Measurements from ENCODE around the gene TMBIM6.

TMBIM6 gene

DNA sequence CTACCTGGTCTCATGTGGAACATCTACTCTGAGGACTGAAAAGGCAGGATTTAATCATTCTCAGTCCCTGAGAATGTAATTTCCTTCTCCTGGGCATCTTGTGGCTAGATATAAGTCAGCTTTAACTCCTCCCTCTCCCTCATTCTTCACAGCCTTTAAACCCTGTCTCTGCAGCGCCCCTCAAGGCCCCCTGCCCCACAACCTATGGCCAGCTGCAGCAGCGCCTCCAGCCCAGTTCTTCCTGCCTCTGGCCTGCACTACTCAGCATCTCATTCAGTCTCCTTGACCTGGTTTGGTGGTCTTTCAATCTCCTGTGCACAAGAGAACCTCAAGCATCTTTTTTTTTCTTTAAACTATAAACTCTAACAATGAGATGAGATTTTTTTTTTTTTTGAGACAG is 57.6 kb downstream of the TMBIM6 start:
- no peak for DNase-seq

DNA sequence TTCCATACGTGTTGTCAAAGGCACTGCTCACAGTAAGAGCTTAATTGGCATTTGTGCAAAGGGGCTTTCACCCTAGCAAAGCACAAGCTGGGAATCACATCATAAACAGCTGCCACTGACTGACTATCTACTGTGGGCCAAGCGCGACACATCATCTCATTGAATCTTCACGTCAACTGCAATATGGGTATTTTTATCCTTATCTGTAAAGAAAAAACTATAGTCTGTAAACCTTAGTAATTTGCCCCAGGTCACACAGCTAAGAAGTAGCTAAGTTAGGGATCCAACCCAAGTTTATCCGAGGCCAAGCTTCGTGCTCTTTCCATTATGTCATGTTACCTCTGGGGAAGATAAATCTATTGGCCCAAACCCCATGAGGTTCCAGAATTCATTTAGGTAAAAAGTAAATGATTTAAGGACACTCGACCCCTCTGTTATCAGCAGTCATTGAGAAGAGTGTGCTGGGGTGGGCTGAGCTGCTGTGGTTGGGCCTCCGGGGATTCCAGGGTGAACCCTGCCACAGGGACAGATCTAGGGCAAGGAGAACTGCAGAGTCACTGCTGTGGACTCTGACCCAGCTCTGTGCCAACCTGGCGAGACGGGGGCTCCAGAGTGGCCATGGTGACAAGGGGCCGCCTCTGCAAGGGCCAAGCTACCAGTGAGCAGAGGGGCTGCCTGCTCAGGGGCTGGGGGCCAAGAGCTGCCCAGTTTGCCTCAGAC is 59.2 kb downstream of the TMBIM6 start:
- DNase-seq, result no peak

DNA sequence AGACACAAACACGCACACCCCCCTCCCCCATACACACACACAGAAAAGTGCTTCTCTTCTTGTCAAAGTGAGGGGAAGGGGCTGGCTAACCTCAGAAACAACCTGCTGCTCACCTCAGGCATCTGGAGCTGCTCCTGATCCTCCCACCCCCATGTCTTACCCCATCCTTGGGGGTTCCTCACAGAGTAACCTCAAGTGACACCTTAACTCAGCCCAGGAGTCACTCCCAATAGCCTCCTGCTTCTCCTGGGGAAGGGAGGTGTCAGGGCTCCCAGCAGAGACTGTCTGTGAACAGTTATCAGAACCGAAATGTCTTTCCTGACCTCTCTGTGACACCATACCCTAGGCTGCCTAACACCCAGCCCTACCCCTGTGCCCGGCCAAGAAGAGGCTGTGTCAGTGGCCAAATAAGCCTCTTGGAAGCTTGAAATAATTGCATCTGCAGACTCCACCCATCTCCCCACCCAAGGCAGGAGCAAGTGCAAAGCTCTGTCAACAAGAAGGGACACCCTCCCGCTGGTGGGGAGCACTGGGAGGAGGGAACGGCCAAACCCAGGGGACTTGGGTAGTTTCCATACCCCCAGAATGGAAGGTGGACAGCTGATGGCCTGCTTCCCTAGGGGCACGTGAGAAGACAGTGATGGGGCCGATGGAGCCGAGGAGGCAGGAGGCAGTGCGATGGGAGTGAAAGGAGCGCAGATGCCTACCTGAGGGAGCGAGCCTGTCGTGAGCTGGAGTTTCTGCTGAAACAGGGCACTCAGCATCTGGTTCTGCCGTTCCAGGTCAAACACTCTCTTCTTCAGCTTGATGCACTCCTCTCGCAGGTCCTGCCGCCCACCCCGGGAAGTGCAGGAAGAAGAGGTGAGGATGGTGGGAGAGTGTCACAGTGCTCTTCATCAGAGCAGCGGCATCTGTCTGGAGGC is 60.0 kb downstream of the TMBIM6 start:
- no peak for DNase-seq

DNA sequence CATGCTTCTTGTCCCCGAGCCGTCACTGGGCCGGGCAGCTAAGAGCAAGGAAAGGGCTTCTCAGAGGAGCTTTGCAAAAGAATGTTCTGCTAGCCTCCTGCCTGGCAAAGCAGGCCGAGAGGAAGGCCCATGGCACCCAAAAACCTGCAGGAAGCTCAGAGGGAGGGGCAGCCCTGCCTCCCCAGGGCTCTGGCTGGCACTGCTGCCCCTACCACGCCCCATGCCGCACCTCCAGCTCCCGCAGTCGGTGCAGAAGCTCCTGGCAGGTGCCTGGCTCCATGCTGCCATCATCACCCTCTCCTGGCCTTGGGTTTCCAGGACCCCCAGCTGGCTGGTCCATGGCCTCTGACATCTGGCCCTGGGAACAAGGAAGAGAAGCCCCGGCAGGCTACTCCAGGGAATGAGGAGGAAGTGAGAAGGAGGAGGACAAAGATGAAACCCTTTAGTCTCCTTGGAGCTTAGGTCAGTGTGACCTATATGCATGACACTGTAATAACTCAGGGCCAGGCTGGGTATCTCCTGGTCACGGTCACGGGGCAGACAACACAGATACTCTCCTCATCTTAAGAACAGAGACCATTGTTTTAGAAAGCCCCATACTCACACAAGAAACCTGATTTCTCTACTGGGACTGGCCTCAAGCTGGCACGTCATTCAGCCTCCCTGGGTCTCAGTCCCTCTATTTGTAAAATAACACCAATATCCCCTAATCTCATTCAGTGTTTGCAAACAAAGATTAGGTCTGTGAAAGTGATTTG is 62.5 kb downstream of the TMBIM6 start:
- DNase-seq, result no peak

DNA sequence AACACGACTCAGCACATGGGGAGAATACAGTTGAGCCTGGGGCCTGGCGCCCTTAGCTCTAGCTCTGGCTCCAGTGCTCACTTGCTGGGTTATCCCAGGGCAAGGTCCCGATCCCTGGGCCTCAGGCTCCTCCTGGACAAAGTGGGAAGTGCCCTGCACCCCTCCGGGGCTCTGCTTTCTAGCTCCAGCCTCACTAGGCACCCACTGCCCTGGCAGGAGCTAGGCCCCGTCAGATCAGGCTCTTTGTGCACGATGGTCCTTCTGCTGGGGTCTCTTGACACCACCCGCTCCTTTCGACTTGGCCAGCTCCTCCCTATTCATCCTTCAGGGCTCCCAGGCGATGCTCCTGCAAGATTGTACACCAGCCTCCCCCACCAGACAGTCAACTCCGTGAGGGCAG is 63.5 kb downstream of the TMBIM6 start:
- no peak for DNase-seq

DNA sequence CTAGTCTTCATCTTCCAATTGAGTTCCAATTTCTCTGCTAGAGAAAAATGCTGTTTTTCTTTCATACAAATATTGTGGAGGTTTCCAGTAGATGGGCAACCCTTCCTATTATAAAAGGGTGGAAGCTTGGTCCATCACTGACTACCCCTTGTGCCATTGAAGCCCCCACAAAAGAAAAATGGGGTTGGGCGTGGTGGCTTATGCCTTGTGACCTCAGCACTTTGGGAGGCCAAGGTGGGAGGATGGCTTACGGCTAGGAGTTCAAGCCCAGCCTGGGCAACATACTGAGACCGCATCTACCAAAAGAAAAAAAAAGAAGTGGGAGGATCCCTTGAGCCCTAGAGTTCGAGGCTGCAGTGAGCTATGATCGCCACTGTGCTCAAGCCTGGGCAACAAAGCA is 64.1 kb downstream of the TMBIM6 start:
- DNase-seq, result no peak

DNA sequence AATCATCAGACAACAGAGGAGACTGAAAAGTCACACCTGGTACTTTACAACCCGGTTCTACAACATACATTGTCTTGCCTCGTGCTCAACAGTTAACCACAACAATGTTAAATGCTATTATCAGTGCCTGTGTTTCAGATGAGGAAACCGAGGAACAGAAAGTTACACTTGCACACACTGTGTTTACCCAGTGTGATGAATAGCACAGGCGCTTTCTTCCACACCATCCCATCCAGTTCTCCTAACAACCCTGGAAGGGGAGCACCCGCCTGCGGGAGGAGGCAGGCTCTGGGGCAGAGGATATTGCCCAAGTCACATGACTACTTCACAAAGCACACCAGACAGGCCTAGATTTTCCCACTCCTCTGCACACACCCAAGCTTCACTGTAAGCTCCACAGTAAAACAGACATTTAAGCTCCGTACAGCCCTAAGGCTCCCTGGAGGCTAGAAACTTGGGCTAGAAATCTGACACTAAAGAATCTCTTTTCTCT is 65.0 kb downstream of the TMBIM6 start:
- no peak for DNase-seq

DNA sequence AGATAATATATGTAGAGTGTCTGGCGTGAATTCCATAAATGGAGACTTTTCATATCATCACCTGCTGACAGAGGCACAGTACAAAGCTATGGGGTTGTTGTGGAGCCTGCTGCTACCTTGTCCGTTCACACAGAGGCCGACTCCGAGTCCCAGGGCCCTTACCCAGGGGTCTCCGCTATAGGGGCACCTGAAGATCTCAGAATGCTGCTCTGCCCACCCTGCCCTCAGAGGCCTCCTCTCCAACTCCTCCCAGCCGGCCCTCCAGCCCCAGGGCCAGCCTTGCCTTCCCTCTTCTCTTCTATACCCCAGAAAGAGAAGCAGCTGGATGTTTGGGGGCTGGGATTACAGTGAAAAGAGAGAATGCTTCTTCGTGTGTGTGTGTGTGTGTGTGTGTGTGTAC is 65.5 kb downstream of the TMBIM6 start:
- no peak for DNase-seq

DNA sequence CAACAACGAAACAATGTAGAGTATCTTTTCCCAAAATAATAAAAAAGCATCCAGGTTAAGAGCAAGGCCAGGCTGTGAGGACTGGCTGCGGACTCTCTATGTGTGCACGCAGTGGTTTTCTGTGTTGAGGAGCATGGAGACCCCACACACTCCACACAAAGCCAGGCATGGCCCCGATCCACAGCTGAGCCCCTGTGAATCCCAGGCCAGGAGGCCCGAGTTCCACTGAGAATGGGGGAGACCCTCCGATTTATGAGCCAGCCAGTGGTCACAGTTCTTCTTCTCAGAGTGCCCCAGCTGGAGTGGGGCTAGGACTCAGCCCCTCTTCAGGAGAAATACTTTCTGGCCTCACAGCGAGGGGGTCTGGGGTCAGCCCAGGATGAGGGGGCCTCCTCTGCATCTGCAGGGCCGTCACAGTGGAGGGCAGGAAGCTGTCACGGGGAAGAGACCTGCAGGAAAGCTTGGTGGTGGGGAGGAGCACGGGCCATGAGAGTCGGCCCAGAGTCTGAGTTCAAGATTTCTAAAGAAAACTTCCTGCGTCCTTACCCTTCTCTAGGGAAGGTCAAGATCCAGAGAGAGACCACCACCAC is 66.7 kb downstream of the TMBIM6 start:
- no peak for DNase-seq

DNA sequence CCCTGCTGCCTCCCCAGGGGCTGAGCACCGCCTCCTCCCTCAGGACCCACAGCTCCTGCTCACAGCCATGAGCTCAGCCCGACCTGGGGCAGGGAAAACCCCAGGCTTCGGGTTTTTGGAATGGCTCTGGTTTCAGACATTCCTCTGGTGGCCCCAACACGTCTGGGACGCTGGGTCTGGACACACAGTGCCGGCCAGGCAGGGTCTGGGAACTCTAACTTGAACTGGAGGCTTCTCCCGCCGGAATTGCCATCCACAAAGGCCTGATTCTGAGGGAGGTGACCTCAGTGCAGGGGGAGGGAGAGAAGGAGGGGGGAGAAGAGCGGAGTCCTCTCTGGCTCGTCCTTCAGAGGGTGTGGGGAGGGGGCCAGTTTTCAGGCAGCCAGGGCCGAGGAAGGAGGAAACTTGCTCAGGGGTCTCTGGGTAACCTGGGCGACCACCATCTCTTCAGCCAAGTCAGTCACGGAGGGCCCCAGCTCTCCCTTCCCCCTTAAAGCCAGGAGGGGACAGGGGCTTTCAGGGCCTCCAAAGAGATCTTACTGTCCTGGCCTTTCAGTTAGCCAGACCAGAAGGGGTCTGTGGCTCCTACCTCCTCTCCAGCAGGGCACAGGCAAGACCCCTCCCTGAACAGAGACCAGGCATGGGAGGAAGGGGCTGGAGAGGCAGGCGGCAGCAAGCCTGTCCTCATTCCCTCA is 67.5 kb downstream of the TMBIM6 start:
- no peak for DNase-seq

DNA sequence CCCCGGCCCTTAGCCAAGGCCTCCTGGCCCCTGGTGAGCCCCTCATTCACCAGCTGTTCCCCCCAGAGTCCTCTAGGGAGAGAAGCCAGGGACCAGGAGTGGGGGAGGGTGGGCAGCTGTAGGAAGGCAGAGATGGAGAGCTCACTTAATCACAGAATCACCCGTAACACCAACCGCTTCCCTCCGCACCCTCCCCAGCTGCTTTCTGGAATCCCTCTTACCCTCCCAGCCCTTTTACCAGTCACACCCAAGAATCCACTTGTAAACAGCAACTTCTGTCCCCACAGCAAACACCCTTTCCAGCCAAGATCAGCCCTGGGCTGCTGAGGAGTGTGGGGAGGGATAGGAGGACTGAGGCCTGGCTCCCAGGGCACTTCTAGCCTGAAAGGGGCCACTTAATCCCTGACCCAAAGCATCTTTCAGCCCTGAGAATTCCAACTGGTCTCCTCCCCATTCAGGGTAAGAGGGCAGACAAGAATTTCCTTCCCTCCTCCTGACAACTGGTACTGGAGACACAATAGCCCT is 68.1 kb downstream of the TMBIM6 start:
- no peak for DNase-seq

DNA sequence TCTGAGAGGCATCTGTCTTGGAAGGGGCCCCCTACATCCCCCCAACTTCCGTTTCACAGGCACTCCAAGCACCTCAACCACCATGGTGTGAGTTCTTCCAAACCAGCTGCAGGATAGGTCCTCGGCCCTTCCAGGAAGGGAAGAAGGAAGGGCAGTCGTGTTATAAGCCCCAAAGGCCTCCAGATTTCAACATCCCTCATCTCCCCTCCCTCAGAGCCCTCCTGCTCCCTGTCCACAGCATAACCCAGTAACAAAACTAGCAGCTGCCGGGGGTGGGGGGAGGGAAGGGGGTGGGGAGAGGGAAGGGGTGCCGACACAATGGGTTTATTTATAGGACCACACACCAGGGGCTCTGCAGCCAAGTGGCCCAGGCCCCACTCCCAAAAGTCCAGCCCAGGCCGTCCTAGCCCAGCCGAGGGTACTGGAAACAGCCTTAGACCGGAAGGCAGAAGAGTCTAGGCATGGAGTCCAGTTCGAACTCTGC is 68.6 kb downstream of the TMBIM6 start:
- DNase-seq, result no peak

DNA sequence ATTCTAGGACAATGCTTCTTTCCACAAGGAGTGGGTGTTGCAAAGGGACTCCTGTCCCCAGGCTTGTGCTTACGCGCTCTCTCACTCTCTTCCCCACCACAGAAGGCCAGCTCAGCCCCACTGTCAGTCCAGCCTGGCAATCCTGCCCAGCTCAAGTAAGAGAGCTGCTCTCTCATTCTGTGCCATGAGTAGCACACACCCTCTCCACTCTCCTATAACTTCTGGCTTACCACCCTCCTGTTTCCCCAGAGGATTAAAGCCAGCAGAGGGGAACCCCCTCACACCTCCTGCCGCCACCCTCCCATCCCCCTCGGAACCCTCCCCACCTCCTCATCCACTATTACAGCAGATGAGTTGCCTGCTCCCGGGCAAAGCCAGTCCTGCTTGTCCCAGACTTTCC is 69.8 kb downstream of the TMBIM6 start:
- no peak for DNase-seq

DNA sequence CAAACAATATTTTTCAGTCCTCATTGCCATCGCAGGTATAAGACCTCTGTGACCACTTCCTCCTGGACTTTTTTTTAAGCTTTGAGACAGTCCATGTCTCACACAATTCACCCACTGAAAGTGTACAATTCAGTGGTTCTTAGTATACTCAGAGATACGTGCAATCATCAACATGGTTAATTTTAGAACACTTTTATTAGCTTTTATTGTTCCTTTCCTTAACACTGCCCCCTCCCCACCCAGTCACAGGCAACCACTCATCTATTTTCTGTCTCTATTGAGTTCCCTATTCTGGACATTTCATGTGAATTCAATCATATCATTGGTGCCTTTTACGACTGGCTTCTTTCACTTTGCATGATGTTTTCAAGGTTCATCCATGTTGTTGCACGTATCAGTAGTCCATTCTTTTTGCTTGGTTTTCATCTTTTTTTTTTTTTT is 70.6 kb downstream of the TMBIM6 start:
- DNase-seq, result no peak

DNA sequence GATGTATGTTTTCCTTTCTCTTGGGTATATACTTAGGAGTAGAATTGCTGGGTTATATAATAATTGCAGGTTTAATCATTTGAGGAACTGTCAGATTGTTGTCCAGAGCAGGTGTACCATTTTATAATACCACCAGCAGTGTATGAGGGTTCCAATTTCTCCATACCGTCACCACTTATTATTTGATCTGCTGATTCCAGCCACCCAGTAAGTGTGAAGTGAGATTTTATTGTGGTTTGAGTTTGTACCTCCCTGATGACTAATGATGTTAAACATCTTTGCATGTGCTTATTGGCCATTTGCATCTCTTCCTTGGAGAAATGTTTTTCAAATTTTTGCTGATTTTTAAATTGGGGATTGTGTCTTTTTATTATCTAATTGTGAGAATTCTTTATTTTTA is 71.8 kb downstream of the TMBIM6 start:
- no peak for DNase-seq

Measured in CD4-positive, alpha-beta T cell treated with Interleukin-21 for 1 hour (primary cell).